GM12878 (cell line): Measurements from ENCODE around the gene ANAPC5. TPM values are rescaled to one million over a fixed set of nuclear protein-coding genes. Genes with fewer than 3 reads are reported as not detected.

Experiments
- CEBPB ChIP-seq, 2 experiments: fragments of 150-350 bp in 1 of 2; IDR thresholded peaks; 2 replicates each; pipeline ENCODE4 v1.6.1; 2012 to 2014; ENCODE audit warnings: low read depth in 2 of 2, low read length in 2 of 2, borderline replicate concordance in 1 of 2, inconsistent platforms in 1 of 2
- CHD2 ChIP-seq: IDR thresholded peaks from 2 replicates; pipeline ENCODE4 v1.6.1; 2011; ENCODE audit warnings: low read depth, low read length, improper control_type of control experiment, borderline replicate concordance
- DPF2 ChIP-seq: fragments of 450-650 bp; IDR thresholded peaks from 2 replicates; pipeline ENCODE4 v1.6.1; 2017; ENCODE audit warnings: mild to moderate bottlenecking
- EP300 ChIP-seq, 2 experiments: fragments of 150-350 bp in 1 of 2; IDR thresholded peaks; 2 replicates each; pipeline ENCODE4 v1.6.1; 2011 to 2012; ENCODE audit warnings: low read depth in 2 of 2, low read length in 2 of 2, borderline replicate concordance in 1 of 2, improper control_type of control experiment in 1 of 2, inconsistent platforms in 1 of 2; ENCODE audit not compliant: control insufficient read depth in 1 of 2
- LARP7 ChIP-seq: fragments of 450-650 bp; IDR thresholded peaks from 2 replicates; pipeline ENCODE4 v1.6.1; 2017; ENCODE audit warnings: mild to moderate bottlenecking
- MAX ChIP-seq: IDR thresholded peaks from 2 replicates; pipeline ENCODE4 v1.6.1; 2012; ENCODE audit warnings: low read depth, low read length, improper control_type of control experiment
- MXI1 ChIP-seq: fragments of 150-350 bp; IDR thresholded peaks from 2 replicates; pipeline ENCODE4 v1.6.1; 2011; ENCODE audit warnings: low read depth, mild to moderate bottlenecking, inconsistent platforms, low read length, improper control_type of control experiment
- MYC ChIP-seq: IDR thresholded peaks from 2 replicates; pipeline ENCODE4 v1.6.1; 2011; ENCODE audit warnings: mild to moderate bottlenecking, low read length, moderate library complexity, inconsistent platforms; ENCODE audit not compliant: insufficient read depth, insufficient replicate concordance, insufficient read length, severe bottlenecking
- NFYA ChIP-seq: IDR thresholded peaks from 2 replicates; pipeline ENCODE4 v1.6.1; 2011; ENCODE audit warnings: low read depth, mild to moderate bottlenecking, low read length, improper control_type of control experiment, borderline replicate concordance
- NKRF ChIP-seq: fragments of 450-650 bp; conservative IDR thresholded peaks from 2 replicates; pipeline ENCODE4 v1.6.1; 2017; ENCODE audit warnings: mild to moderate bottlenecking, moderate library complexity
- RB1 ChIP-seq: fragments of 450-650 bp; formaldehyde crosslinking; IDR thresholded peaks from 2 replicates; pipeline ENCODE4 v1.6.1; 2017; ENCODE audit warnings: mild to moderate bottlenecking, borderline replicate concordance
- SIN3A ChIP-seq: IDR thresholded peaks from 2 replicates; pipeline ENCODE4 v1.6.1; 2012; ENCODE audit warnings: low read depth, low read length, improper control_type of control experiment
- STAT1 ChIP-seq: fragments of 450-650 bp; conservative IDR thresholded peaks from 2 replicates; pipeline ENCODE4 v1.6.1; 2014; ENCODE audit warnings: antibody characterized with exemption, mild to moderate bottlenecking
- ZNF217 ChIP-seq: fragments of 450-650 bp; IDR thresholded peaks from 2 replicates; pipeline ENCODE4 v1.6.1; 2017; ENCODE audit warnings: antibody characterized with exemption, mild to moderate bottlenecking
- ZNF687 ChIP-seq: fragments of 450-650 bp; IDR thresholded peaks from 2 replicates; pipeline ENCODE4 v1.6.1; 2017; ENCODE audit warnings: mild to moderate bottlenecking, moderate library complexity
- polyA plus RNA-seq, 11 experiments: library from polyadenylated mRNA; depleted of rRNA in 4 of 11; unstranded in 6 of 11; stranded (reverse) in 5 of 11; fragments of >200 nt; fragmentation: Nextera tagmentation in 4 of 11; fragmentation: Illumina TruSeq in 1 of 11; extraction: Ambion mirVana in 4 of 11; extraction: Trizol in 1 of 11; gene quantifications; 1 replicate in 1 of 11; 2 replicates in 10 of 11; pipeline versions ENCODE4 v1.2.1 to v1.2.3, GENCODE V29; 2011 to 2016; ENCODE audit warnings: inconsistent platforms in 2 of 11, missing spikeins in 2 of 11, low read depth in 1 of 11
- total RNA-seq, 4 experiments: library from RNA; depleted of rRNA in 3 of 4; stranded (reverse); fragments of >200 nt in 3 of 4; fragmentation: Illumina TruSeq in 1 of 4; extraction: Trizol in 1 of 4; gene quantifications; 2 replicates each; pipeline versions ENCODE4 v1.2.1 to v1.2.3, GENCODE V29; 2013 to 2021
- TF ChIP-seq, protein P1 (sequence below): IDR thresholded peaks from 2 replicates; pipeline ENCODE4 v1.6.1; 2012; ENCODE audit warnings: mild to moderate bottlenecking, low read depth, low read length

Gene ANAPC5
- total and polyA plus RNA-seq, 10 of the 15 experiments (the other 5 are each of a cell fraction or from before 2014, with no cell fraction given): 102 to 227 (median 166) TPM

- TF ChIP-seq MAX (peak; percentile 85; the same call in 1 of the 2 replicates), DPF2 (peak; percentile 12; the same call in 1 of the 2 replicates), ZNF687 (peak; percentile 11; the same call in 1 of the 2 replicates), LARP7 (peak; percentile 65; the same call in 1 of the 2 replicates), EP300 (IDR thresholded peaks at IDR 0.05; ENCODE audit: borderline replicate concordance in 1 of 2, control insufficient read depth in 1 of 2, low read depth in 2 of 2, low read length in 2 of 2) (no peak), ZNF217 (no peak), NFYA (no peak), CEBPB (IDR thresholded peaks at IDR 0.05; ENCODE audit: borderline replicate concordance in 1 of 2, low read depth in 2 of 2, low read length in 2 of 2) (no peak), MXI1 (peak; percentile 93), CHD2 (no peak), STAT1 (no peak), NKRF (peak; percentile 94), SIN3A (peak; percentile 90), RB1 (0 out of 2 replicates have a peak, but pooled peaks have one; percentile 18), MYC (peak; percentile 98)
- TF ChIP-seq, protein P1, sequence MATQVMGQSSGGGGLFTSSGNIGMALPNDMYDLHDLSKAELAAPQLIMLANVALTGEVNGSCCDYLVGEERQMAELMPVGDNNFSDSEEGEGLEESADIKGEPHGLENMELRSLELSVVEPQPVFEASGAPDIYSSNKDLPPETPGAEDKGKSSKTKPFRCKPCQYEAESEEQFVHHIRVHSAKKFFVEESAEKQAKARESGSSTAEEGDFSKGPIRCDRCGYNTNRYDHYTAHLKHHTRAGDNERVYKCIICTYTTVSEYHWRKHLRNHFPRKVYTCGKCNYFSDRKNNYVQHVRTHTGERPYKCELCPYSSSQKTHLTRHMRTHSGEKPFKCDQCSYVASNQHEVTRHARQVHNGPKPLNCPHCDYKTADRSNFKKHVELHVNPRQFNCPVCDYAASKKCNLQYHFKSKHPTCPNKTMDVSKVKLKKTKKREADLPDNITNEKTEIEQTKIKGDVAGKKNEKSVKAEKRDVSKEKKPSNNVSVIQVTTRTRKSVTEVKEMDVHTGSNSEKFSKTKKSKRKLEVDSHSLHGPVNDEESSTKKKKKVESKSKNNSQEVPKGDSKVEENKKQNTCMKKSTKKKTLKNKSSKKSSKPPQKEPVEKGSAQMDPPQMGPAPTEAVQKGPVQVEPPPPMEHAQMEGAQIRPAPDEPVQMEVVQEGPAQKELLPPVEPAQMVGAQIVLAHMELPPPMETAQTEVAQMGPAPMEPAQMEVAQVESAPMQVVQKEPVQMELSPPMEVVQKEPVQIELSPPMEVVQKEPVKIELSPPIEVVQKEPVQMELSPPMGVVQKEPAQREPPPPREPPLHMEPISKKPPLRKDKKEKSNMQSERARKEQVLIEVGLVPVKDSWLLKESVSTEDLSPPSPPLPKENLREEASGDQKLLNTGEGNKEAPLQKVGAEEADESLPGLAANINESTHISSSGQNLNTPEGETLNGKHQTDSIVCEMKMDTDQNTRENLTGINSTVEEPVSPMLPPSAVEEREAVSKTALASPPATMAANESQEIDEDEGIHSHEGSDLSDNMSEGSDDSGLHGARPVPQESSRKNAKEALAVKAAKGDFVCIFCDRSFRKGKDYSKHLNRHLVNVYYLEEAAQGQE: no peak
Observed at GRCh38 chr12:121295746-121296617, 56.2 kb downstream of the ANAPC5 start (continued).
